H1 (cell line): ENCODE data around the gene NCOA1. TPM values are rescaled to one million over a fixed set of nuclear protein-coding genes. Genes with fewer than 3 reads are reported as not detected.

Experiments used
- CTCF ChIA-PET: fragments of 300-600 bp; sonication (Branson Sonifier 250); formaldehyde crosslinking; loops from one replicate; lab custom pipeline; 2021; ENCODE audit not compliant: partially characterized antibody; lab: Charles Lee
- POLR2A ChIA-PET: fragments of 300-600 bp; sonication (Branson Sonifier 250); formaldehyde crosslinking; loops from one replicate; lab custom pipeline; 2021; ENCODE audit warnings: inconsistent platforms; ENCODE audit not compliant: partially characterized antibody; lab: Charles Lee
- DNase-seq, 2 experiments: peaks; one replicate each; pipeline versions ENCODE4 v3.0.0 to v3.0.0-alpha.2; 2010 to 2022; ENCODE audit warnings: low spot score in 2 of 2, low read depth in 1 of 2, mixed read lengths in 1 of 2
- FAIRE-seq: peaks from 2 replicates; lab custom pipeline; 2011; peaks lifted over from hg19 to GRCh38; lab: Jason Lieb, UNC
- H2AFZ ChIP-seq: 2 replicates; pipeline ENCODE4 v1.8.1; 2012; ENCODE audit warnings: low read length, inconsistent platforms
- H2AK5ac ChIP-seq: 2 replicates; pipeline ENCODE4 v1.6.1; 2013; ENCODE audit warnings: low read depth, low read length
- H2BK120ac ChIP-seq: replicated peaks from 2 replicates; pipeline ENCODE3; 2013; ENCODE audit warnings: low read depth, low read length, inconsistent platforms
- H2BK12ac ChIP-seq: 2 replicates; pipeline ENCODE4 v1.6.1; 2013; ENCODE audit warnings: low read depth, low read length
- H2BK15ac ChIP-seq: 2 replicates; pipeline ENCODE4 v1.6.1; 2013; ENCODE audit warnings: low read length
- H2BK20ac ChIP-seq: 2 replicates; pipeline ENCODE4 v1.6.1; 2013; ENCODE audit warnings: low read length
- H2BK5ac ChIP-seq: 2 replicates; pipeline ENCODE4 v1.6.1; 2013; ENCODE audit warnings: low read depth, low read length
- H3K14ac ChIP-seq: 2 replicates; pipeline ENCODE4 v1.6.1; 2013; ENCODE audit warnings: inconsistent platforms; ENCODE audit not compliant: insufficient read length
- H3K18ac ChIP-seq: 2 replicates; pipeline ENCODE4 v1.6.1; 2013; ENCODE audit warnings: low read length; ENCODE audit errors: extremely low read depth
- H3K23ac ChIP-seq: 2 replicates; pipeline ENCODE4 v1.6.1; 2013; ENCODE audit warnings: inconsistent platforms; ENCODE audit not compliant: insufficient read length
- H3K23me2 ChIP-seq: 2 replicates; pipeline ENCODE4 v1.6.1; 2013; ENCODE audit warnings: low read depth, low read length
- H3K27ac ChIP-seq: 2 replicates; pipeline ENCODE4 v1.6.1; 2011; ENCODE audit warnings: low read depth, low read length, inconsistent platforms
- H3K27me3 ChIP-seq, 4 experiments: replicated peaks in 1 of 4; 1 replicate in 1 of 4; 2 replicates in 3 of 4; pipeline versions ENCODE4 v1.6.1 to v1.8.1; 2011 to 2013; ENCODE audit warnings: low read length in 3 of 4, mild to moderate bottlenecking in 3 of 4, inconsistent platforms in 2 of 4, mixed read lengths in 2 of 4, moderate library complexity in 1 of 4; ENCODE audit not compliant: control insufficient read depth in 3 of 4, insufficient read depth in 3 of 4; ENCODE audit errors: extremely low read depth in 1 of 4
- H3K36me3 ChIP-seq, 4 experiments: 2 replicates each; pipeline versions ENCODE4 v1.6.1 to v1.8.1; 2011 to 2013; ENCODE audit warnings: mild to moderate bottlenecking in 4 of 4, low read length in 3 of 4, moderate library complexity in 2 of 4, control low read depth in 1 of 4, inconsistent platforms in 1 of 4; ENCODE audit not compliant: insufficient read depth in 4 of 4, control insufficient read depth in 2 of 4
- H3K4ac ChIP-seq: replicated peaks from 2 replicates; pipeline ENCODE3; 2013; ENCODE audit warnings: low read length, low read depth, mixed read lengths, inconsistent platforms; ENCODE audit not compliant: insufficient read length
- H3K4me1 ChIP-seq, 4 experiments: replicated peaks in 1 of 4; 1 replicate in 1 of 4; 2 replicates in 3 of 4; pipeline versions ENCODE4 v1.6.1 to v1.8.1; 2011 to 2013; ENCODE audit warnings: low read length in 3 of 4, inconsistent platforms in 2 of 4, mixed read lengths in 1 of 4; ENCODE audit not compliant: insufficient read depth in 4 of 4, control insufficient read depth in 3 of 4
- H3K4me2 ChIP-seq, 2 experiments: 2 replicates each; pipeline versions ENCODE4 v1.6.1 to v1.8.1; 2011 to 2013; ENCODE audit warnings: low read depth in 2 of 2, low read length in 2 of 2, control low read depth in 1 of 2, inconsistent platforms in 1 of 2, mild to moderate bottlenecking in 1 of 2; ENCODE audit not compliant: insufficient read depth in 1 of 2
- H3K4me3 ChIP-seq, 4 experiments: fragments of 200-600, 300-600 bp in 1 of 4; sonication (generic), shearing (Covaris generic), sonication (Bioruptor Twin) in 1 of 4; 2 replicates each; pipeline versions ENCODE4 v1.5.1 to v1.8.1; 2011 to 2016; ENCODE audit warnings: low read length in 4 of 4, low read depth in 3 of 4, control low read depth in 2 of 4, inconsistent platforms in 2 of 4, mild to moderate bottlenecking in 2 of 4, mixed read lengths in 1 of 4, moderate library complexity in 1 of 4; ENCODE audit not compliant: insufficient read depth in 2 of 4; ENCODE audit errors: extremely low read depth in 1 of 4
- H3K56ac ChIP-seq: replicated peaks from 2 replicates; pipeline ENCODE3; 2013; ENCODE audit warnings: low read depth, mild to moderate bottlenecking, mixed read lengths, low read length, inconsistent platforms; ENCODE audit not compliant: insufficient read length
- H3K79me1 ChIP-seq: 2 replicates; pipeline ENCODE4 v1.6.1; 2013; ENCODE audit warnings: low read depth, low read length, control low read depth
- H3K79me2 ChIP-seq, 2 experiments: 2 replicates each; pipeline versions ENCODE4 v1.6.1 to v1.8.1; 2012 to 2013; ENCODE audit warnings: low read length in 2 of 2, mild to moderate bottlenecking in 2 of 2, inconsistent platforms in 1 of 2; ENCODE audit not compliant: insufficient read depth in 2 of 2, control insufficient read depth in 1 of 2
- H3K9ac ChIP-seq, 4 experiments: replicated peaks in 1 of 4; 1 replicate in 1 of 4; 2 replicates in 3 of 4; pipeline versions ENCODE4 v1.6.1 to v1.8.1; 2011 to 2013; ENCODE audit warnings: low read depth in 3 of 4, low read length in 3 of 4, control low read depth in 2 of 4, mild to moderate bottlenecking in 2 of 4, moderate library complexity in 2 of 4, inconsistent platforms in 1 of 4; ENCODE audit errors: extremely low read depth in 1 of 4
- H3K9me3 ChIP-seq, 2 experiments: 2 replicates each; pipeline versions ENCODE4 v1.6.1 to v1.8.1; 2012 to 2013; ENCODE audit warnings: mild to moderate bottlenecking in 2 of 2, moderate library complexity in 2 of 2, control low read depth in 1 of 2, inconsistent platforms in 1 of 2, low read depth in 1 of 2, low read length in 1 of 2, mixed read lengths in 1 of 2; ENCODE audit not compliant: insufficient read depth in 2 of 2
- H4K20me1 ChIP-seq, 2 experiments: replicated peaks in 1 of 2; 2 replicates each; pipeline versions ENCODE3 to v1.8.1; 2011 to 2013; ENCODE audit warnings: inconsistent platforms in 2 of 2, low read length in 2 of 2, mild to moderate bottlenecking in 1 of 2; ENCODE audit not compliant: insufficient read depth in 2 of 2, control insufficient read depth in 1 of 2
- H4K5ac ChIP-seq: 2 replicates; pipeline ENCODE4 v1.6.1; 2013; ENCODE audit warnings: low read length, low read depth, mixed read lengths, inconsistent platforms; ENCODE audit not compliant: insufficient read length
- H4K8ac ChIP-seq: 2 replicates; pipeline ENCODE4 v1.8.0; 2013; ENCODE audit warnings: mild to moderate bottlenecking, moderate library complexity, low read length, inconsistent platforms; ENCODE audit not compliant: insufficient read depth; ENCODE audit errors: extremely low read depth
- H4K91ac ChIP-seq: replicated peaks from 2 replicates; pipeline ENCODE3; 2013; ENCODE audit warnings: low read length, mixed read lengths, inconsistent platforms; ENCODE audit not compliant: insufficient read length
- ASH2L ChIP-seq: fragments of 200-600, 300-600 bp; sonication (generic); IDR thresholded peaks from one replicate; pipeline ENCODE4 v1.7.1; 2017; ENCODE audit warnings: low read length
- BCL11A ChIP-seq, 2 experiments: IDR thresholded peaks; one replicate each; pipeline ENCODE4 v1.6.1; 2011; ENCODE audit warnings: low read depth in 2 of 2, low read length in 2 of 2, mild to moderate bottlenecking in 2 of 2
- CBX8 ChIP-seq: fragments of 300-800, 300-1000 bp; sonication (generic); IDR thresholded peaks from 2 replicates; pipeline ENCODE4 v1.7.1; 2016; ENCODE audit warnings: low read depth, low read length, borderline replicate concordance
- CTBP2 ChIP-seq: IDR thresholded peaks from 2 replicates; pipeline ENCODE4 v1.7.0; 2011; ENCODE audit warnings: borderline replicate concordance, mild to moderate bottlenecking, moderate library complexity, mixed read lengths, low read length; ENCODE audit not compliant: insufficient read depth, insufficient read length
- EZH2 ChIP-seq: fragments of 200-600 bp; sonication (generic); IDR thresholded peaks from 2 replicates; pipeline ENCODE4 v1.7.1; 2012; ENCODE audit warnings: low read depth, mild to moderate bottlenecking, moderate library complexity, low read length, inconsistent platforms; ENCODE audit not compliant: severe bottlenecking
- HDAC6 ChIP-seq: IDR thresholded peaks from one replicate; pipeline ENCODE4 v1.7.1; 2012; ENCODE audit warnings: low read depth, mild to moderate bottlenecking, inconsistent platforms, low read length, moderate library complexity
- POLR2AphosphoS5 ChIP-seq: IDR thresholded peaks from 2 replicates; pipeline ENCODE4 v1.6.1; 2011; ENCODE audit warnings: low read depth, low read length
- SRF ChIP-seq: IDR thresholded peaks from 2 replicates; pipeline ENCODE4 v1.6.1; 2011; ENCODE audit warnings: mild to moderate bottlenecking, low read depth, low read length, moderate library complexity
- YY1 ChIP-seq: IDR thresholded peaks from 2 replicates; pipeline ENCODE4 v1.6.1; 2011; ENCODE audit warnings: low read depth, mild to moderate bottlenecking, low read length
- ZNF274 ChIP-seq: IDR thresholded peaks from 2 replicates; pipeline ENCODE4 v1.7.0; 2012; ENCODE audit warnings: low read length, borderline replicate concordance; ENCODE audit errors: extremely low read depth
- WGBS, 2 experiments: shearing (Covaris generic) in 1 of 2; methylation state at CpG; one replicate each; pipeline versions ENCODE4 v1.1.6 to v1.1.7; 2013 to 2015; ENCODE audit warnings: low lambda C conversion rate in 2 of 2, mixed read lengths in 2 of 2, inconsistent platforms in 1 of 2, low coverage in 1 of 2, missing lambda C conversion rate in 1 of 2; ENCODE audit not compliant: insufficient replicate concordance in 2 of 2, insufficient coverage in 1 of 2, insufficient read length in 1 of 2; ENCODE audit errors: extremely low coverage in 1 of 2, missing lambda C conversion rate in 1 of 2; 5-methylcytosine and 5-hydroxymethylcytosine counted together
- polyA plus RNA-seq, 7 experiments: library from polyadenylated mRNA; depleted of rRNA in 3 of 7; stranded (reverse) in 5 of 7; unstranded in 2 of 7; fragments of >200 nt in 5 of 7; fragments of 200-250 nt in 2 of 7; gene quantifications; 1 replicate in 5 of 7; 2 replicates in 1 of 7; 4 replicates in 1 of 7; pipeline versions ENCODE4 v1.2.1 to v1.2.3, GENCODE V29; 2011 to 2013; ENCODE audit warnings: missing spikeins in 2 of 7, mixed read lengths in 2 of 7
- total RNA-seq: library from RNA; stranded (reverse); fragmentation: NEBNext Ultra II Directional; extraction: Animal tissue kit (Norgen Biotek cat#: 25700); gene quantifications from 2 replicates; pipeline ENCODE4 v1.2.1, GENCODE V29; 2021
- TF ChIP-seq, protein P1 (sequence below): IDR thresholded peaks from 2 replicates; pipeline ENCODE4 v1.6.1; 2011; ENCODE audit warnings: low read depth, mild to moderate bottlenecking, low read length; ENCODE audit not compliant: insufficient read depth
- TF ChIP-seq, protein P2 (sequence below): IDR thresholded peaks from 2 replicates; pipeline ENCODE4 v1.6.1; 2012; ENCODE audit warnings: inconsistent platforms

NCOA1 gene
- total and polyA plus RNA-seq, 2 of the 8 experiments (the other 6 are each of a cell fraction or from before 2014, with no cell fraction given), result 12.8 to 17.9 TPM

DNA sequence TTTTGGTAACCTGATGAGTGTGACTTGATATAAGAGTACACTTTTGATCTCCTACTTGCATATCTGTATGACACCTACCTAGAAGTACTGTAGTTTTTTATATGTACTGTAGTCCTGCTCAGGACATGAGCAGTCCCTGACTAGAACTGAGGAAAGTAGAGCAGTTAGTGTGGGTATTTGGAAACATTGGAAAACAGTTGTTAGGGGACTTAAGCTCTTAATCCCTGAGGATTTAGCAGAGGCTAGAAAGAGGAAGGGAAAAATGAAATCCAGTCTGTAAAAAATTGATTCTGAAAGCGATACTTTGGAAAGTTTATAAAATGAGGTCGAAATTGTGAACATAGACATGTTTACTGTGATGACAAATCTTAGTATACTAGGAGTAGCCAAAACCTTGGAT is 125.6 kb downstream of the NCOA1 start:
- no peak overlapping the region for H2AFZ ChIP-seq
- H3K27me3 ChIP-seq, result no peaks in the 10 kb centered on the region
- no peak overlapping the region for H2BK12ac ChIP-seq
- H2BK20ac ChIP-seq, result no peak overlapping the region
- no peak overlapping the region for H2BK15ac ChIP-seq
- H3K56ac ChIP-seq, result no peak overlapping the region
- no peak overlapping the region for H2BK5ac ChIP-seq
- H4K5ac ChIP-seq, result no peak overlapping the region
- no peak overlapping the region for H3K9ac ChIP-seq
- H3K23me2 ChIP-seq, result 0 out of 2 replicates have a peak, but pooled peaks cover 2% of the 10 kb centered on the region
- no peak overlapping the region for H4K91ac ChIP-seq
- no peak for FAIRE-seq
- POLR2A ChIA-PET, result no interaction called here
- H3K4me1 ChIP-seq, result peaks cover 2 to 8% (median 4%) of the 10 kb centered on the region in 4 experiments
- H3K14ac ChIP-seq, result no peak overlapping the region
- no peaks in the 10 kb centered on the region for H3K9me3 ChIP-seq
- no peak for TF ChIP-seq BCL11A (IDR thresholded peaks at IDR 0.05; ENCODE audit: low read depth in 2 of 2, low read length in 2 of 2)
- no peak for TF ChIP-seq SRF
- TF ChIP-seq CBX8, result no peak
- TF ChIP-seq, protein P1, sequence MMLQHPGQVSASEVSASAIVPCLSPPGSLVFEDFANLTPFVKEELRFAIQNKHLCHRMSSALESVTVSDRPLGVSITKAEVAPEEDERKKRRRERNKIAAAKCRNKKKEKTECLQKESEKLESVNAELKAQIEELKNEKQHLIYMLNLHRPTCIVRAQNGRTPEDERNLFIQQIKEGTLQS, result no peak
- TF ChIP-seq YY1, result no peak
- TF ChIP-seq ZNF274, result no peak
- no peak for TF ChIP-seq CTBP2
- TF ChIP-seq, protein P2, sequence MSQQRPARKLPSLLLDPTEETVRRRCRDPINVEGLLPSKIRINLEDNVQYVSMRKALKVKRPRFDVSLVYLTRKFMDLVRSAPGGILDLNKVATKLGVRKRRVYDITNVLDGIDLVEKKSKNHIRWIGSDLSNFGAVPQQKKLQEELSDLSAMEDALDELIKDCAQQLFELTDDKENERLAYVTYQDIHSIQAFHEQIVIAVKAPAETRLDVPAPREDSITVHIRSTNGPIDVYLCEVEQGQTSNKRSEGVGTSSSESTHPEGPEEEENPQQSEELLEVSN, result no peak
- TF ChIP-seq EZH2, result no peak
- no peak for TF ChIP-seq ASH2L
- no peak for TF ChIP-seq POLR2AphosphoS5
- no peak for TF ChIP-seq HDAC6
- no peak overlapping the region for H3K18ac ChIP-seq
- no peaks in the 10 kb centered on the region; a peak in 1 of 4 replicates for H3K79me2 ChIP-seq
- CTCF ChIA-PET, result no interaction called here
- H3K4me3 ChIP-seq, result no peak overlapping the region
- no peak overlapping the region for H3K23ac ChIP-seq
- 76% methylated on average over 2 of the region's 2 CpGs; no CpG with 5 or more reads in 1 of the 2 experiments for WGBS, 2 experiments
- DNase-seq, result no peak
- no peak overlapping the region for H2AK5ac ChIP-seq
- H2BK120ac ChIP-seq, result no peak overlapping the region
- no peak overlapping the region for H3K4me2 ChIP-seq
- no peaks in the 10 kb centered on the region for H4K20me1 ChIP-seq
- H4K8ac ChIP-seq, result no peak overlapping the region
- no peaks in the 10 kb centered on the region for H3K36me3 ChIP-seq
- H3K27ac ChIP-seq, result no peak overlapping the region
- H3K79me1 ChIP-seq, result no peaks in the 10 kb centered on the region; the same call in 1 of the 2 replicates
- H3K4ac ChIP-seq, result no peak overlapping the region
